HFF-Myc (cell line): ENCODE results near the gene SLC25A22.

Experiments
- DNase-seq: peaks from one replicate; pipeline ENCODE4 v3.0.0-alpha.2; 2011; ENCODE audit warnings: low read depth; ENCODE audit errors: extremely low read depth
- H3K4me3 ChIP-seq: replicated peaks from 2 replicates; pipeline ENCODE4 v1.5.1; 2011; ENCODE audit warnings: low read depth, mild to moderate bottlenecking, control low read depth, low read length
- CTCF ChIP-seq: IDR thresholded peaks from 2 replicates; pipeline ENCODE4 v1.5.1; 2012; ENCODE audit warnings: mild to moderate bottlenecking, low read depth, low read length, control low read depth; ENCODE audit errors: missing control alignments

SLC25A22 gene

GRCh38 chr11:773425-773824, 24.7 kb downstream of the SLC25A22 start:
- DNase-seq: no peak
- no peak for TF ChIP-seq CTCF
- no peak overlapping the region for H3K4me3 ChIP-seq

- no peak for TF ChIP-seq CTCF
- H3K4me3 ChIP-seq: no peak overlapping the region
- DNase-seq: no peak
Observed at GRCh38 chr11:772429-773390, 25.4 kb downstream of the SLC25A22 start.

- DNase-seq: no peak
Observed at GRCh38 chr11:771617-772204, 26.4 kb downstream of the SLC25A22 start.

GRCh38 chr11:770642-771616, 27.2 kb downstream of the SLC25A22 start:
- no peak for TF ChIP-seq CTCF

More at GRCh38 chr11:771617-772204, 26.4 kb downstream of the SLC25A22 start:
- no peak for TF ChIP-seq CTCF
- no peak overlapping the region for H3K4me3 ChIP-seq

GRCh38 chr11:769887-770641, 28.0 kb downstream of the SLC25A22 start:
- TF ChIP-seq CTCF: no peak
- no peak for DNase-seq
- no peak overlapping the region for H3K4me3 ChIP-seq

More at GRCh38 chr11:770642-771616, 27.2 kb downstream of the SLC25A22 start:
- H3K4me3 ChIP-seq: no peak overlapping the region
- DNase-seq: no peak

GRCh38 chr11:767238-767637, 30.8 kb downstream of the SLC25A22 start:
- DNase-seq: no peak
- H3K4me3 ChIP-seq: no peak overlapping the region
- TF ChIP-seq CTCF: no peak
